Middle frontal gyrus (tissue), 1 donor: Measurements from ENCODE around the gene TMEM220.

ENCODE experiments used
- DNase-seq: peaks from one replicate; pipeline ENCODE4 v3.0.0-alpha.2; 2015; ENCODE audit warnings: low spot score; ENCODE audit errors: extremely low spot score

Gene TMEM220

DNA sequence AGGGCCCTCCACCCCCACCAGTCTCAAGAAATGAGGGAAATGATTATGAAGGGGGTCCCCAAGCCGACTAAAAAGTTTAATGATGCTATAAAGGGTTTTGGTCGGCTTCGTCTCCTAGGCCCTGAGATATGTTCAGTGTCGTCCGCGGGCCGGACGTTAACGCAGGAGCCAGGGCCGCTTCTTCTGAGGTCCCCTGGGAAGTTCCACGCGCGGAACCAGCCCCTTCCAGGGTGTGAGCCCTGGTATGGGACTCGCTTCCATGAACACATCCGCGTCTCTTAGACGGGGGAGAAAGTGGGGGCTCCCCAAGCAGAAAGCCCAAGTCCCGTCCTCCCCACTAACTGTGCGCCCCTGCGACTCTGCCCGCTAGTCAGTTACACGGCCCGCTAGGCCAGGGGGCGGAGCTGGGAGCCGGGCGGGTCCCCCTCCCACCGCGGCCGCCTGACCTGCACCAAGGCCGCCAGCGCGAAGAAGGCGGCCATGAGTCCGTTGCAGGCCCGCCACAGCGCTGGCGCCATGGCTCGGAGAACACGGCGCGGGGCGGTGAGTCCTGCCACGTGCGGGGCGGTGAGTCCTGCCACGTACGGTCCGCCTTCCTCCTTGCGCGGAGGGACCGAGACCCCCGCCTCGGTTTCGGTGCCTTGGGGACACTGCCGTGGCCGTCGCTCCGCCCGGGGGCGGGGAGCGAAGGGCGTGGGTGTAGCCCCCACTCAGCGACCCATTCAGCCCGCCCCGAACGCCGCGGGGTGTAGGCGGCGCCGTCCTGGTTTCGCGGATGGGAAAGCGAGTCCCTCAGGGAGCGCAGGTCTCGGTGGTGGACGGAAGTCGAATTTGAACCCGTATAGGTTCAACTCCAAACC, at the start of gene TMEM220:
Gene TMEM220, minus strand, starts transcription at position 690 of the 860 bp plus-strand sequence. Its CDS starts 172 bp downstream, at position 518.
- DNase-seq: no peak

DNA sequence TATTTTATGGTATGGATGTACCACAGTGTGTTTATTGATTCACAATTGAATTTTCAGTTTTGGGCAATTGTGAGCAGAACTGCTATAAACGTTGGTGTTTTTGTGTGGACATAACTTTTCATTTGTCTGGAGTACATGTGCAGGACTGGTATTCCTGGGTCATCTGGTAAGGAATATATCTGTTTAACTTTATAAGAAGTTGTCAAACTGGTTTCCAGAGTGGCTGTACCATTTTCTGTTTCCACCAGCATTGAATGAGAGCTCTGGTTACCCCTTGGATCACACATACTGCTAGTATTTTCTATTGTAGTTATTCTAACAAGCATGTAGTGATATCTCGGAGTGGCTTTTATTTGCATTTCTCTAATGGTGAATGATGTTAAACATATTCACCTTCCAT, 49.8 kb upstream of the TMEM220 start:
- no peak for DNase-seq

DNA sequence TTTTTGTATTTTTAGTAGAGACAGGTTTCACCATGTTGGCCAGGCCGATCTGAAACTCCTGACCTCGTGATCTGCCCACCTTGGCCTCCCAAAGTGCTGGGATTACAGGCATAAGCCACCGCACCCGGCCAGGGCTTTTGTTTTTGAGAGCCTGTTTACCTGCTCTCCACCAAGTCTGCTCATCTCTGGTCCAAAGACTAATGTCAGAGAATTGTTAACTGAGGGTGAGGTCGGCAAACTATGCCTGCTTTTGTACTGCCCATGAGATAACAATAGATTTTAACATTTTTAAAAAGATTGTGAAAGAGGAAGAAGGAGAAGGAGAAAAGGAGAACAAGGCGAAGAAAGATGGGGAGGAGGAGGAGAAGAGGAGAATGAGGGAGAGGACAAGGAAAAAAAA, 48.1 kb upstream of the TMEM220 start:
- DNase-seq: no peak

- DNase-seq: no peak
These were observed 47.4 kb upstream of the TMEM220 start for GRCh38 chr17:10777131-10777807.

DNA sequence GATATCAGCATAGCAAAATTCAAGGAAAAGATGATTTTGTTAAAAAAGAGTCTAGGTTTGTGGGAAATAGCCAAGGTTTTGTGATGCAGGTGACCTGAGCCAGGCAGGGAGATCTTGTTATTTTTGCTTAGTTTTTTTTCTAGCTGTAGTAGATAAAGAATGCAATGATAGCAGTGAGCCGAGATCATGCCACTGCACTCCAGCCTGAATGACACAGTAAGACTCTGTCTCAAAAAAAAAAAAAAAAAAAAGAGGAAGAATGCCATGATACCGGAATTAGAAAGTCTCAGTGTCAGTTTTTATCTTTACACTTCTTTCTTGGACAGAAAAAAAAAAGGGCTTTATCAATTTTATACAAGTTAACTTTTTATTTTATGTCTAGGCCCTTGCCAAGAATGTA, 46.6 kb upstream of the TMEM220 start:
- no peak for DNase-seq

DNA sequence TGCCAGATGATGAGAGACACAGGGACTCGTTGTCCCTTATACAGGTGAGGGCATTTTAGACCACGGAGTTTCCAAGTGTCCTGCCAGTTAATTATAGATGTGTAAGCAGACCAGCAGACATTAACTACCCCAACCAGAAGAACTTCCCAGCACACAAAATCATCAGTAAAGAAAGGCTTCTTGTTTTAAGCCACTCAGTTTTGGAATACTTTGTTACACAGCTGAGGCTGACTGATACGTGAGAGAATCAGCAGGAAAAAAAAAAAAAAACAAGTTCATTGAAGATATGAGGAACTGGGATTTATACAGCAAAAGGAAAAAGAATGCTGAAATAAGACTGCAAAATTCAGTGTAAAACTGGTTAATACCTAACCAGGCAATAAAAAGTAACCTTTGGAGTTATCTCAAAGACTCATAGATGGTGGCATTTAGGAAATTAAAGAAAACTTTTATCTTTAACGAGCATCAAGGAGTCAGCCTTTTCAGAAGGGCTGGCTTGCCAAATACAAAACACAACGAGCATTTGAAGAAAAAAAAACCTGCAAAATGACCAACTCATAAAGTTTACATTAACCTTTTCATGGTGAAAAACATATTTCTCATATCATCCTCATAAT, 46.0 kb upstream of the TMEM220 start:
- no peak for DNase-seq

- DNase-seq: no peak
These were observed 45.2 kb upstream of the TMEM220 start for GRCh38 chr17:10775058-10775457.

- DNase-seq: no peak
These were observed 43.6 kb upstream of the TMEM220 start for GRCh38 chr17:10773391-10773790.

DNA sequence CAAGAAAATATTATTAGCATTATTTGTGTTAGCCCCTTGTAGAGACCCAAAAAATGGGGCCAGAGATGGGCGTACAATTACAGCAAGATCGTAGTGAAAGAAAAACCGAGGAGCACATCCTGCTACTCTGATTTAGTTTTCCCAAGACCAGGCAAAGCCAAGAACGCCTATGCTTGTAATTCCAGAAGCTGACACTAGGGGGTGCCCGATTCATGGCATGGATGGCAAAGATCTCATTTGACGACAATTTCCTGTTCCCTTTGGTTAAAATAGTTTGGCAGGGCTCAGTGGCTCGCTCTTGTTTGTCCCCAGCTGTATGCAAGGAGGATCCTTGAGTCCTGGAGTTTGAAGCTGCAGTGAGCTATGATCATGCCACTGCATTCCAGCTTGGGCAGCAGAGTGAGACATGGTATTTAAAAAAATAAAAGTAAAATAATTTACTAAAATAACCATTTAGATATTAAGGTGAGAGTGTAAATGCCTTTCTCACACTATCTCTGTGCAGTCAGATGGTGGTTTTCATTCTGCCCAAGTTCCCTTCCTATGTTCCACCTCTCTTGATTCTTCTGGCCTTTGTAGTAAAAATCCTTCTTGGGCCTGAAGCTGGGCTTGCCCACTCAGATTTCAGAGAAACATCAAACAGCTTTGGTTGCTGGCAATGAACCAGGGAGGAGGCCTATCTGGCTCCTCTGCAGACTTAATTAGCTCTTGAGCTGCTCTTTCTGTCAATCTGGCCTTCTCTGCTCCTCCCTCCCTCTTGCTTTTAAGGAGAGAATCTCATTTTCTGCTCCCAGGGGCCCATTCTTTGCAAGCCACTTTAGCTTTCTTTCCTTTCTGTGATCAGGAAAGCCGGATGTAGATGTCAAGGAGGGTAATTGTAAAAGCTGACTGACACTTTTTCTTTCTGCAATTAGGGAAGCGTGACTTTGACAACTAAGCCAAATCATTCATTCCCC, 42.9 kb upstream of the TMEM220 start:
- no peak for DNase-seq

DNA sequence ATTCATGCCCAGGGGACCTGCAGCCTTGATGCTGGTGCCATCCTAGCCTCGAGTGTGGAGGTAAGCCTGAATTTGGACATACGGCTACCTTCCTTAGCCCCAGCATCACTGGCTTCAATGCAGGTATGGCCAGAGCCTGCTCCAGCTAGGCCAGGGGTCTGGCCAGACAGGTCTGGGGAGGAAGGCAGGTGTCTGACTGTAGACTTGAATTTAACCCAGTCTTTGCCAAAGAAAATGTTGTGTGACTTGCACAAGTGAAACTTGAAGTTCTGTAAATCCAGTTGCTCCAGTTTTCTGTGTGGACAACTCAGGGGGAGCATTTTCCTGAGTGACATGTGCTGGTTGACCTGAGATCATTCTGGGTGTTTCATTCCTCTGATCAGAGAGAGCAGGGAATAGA, 41.3 kb upstream of the TMEM220 start:
- no peak for DNase-seq

GRCh38 chr17:10769840-10770239, 40.0 kb upstream of the TMEM220 start:
- DNase-seq: no peak

DNA sequence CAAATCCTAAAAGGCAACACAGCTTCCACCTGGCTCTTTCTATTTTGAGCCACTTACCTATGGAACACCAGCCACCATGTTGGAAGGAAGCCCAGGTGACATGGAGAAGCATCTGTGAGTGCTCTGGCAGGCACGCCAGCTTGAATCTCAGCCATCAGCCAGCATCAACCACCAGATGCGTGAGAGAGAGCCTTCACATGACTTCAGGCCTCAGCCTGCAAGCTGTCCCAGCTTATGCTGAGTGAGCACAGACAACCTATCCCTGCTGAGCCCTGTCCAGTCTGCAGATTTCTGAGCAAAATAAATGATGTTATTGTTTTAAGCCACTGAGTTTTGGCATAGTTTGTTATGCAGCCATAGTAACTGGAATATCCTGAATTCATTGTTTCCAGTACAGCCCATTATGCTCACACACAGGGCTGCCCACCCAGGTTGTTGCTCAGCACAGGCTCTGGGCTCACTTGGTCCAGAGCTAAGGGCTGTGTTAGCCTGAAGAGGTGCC, 39.0 kb upstream of the TMEM220 start:
- no peak for DNase-seq

DNA sequence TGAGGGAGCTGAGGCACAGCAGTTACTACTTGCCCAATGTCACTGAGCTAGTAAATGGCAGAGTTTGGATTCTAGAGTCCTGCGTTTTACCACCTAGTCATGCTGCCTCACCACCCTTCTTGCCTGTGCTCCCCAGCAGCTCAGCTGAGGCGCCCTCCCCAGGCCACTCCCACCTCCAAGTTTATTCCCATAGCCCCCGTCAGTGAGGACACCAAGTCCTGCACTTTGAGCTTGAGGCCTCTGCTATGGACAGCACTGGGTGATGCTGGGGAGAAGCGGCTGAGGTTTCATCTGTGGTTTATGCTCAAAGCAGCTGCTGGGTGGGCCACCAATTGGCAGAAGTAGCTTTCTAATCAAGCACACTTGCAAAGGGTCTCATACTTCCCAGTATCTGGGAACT, 37.4 kb upstream of the TMEM220 start:
- DNase-seq: no peak

- no peak for DNase-seq
These were observed 32.2 kb upstream of the TMEM220 start for GRCh38 chr17:10762037-10762436.

- no peak for DNase-seq
These were observed 31.5 kb upstream of the TMEM220 start for GRCh38 chr17:10761281-10761680.

DNA sequence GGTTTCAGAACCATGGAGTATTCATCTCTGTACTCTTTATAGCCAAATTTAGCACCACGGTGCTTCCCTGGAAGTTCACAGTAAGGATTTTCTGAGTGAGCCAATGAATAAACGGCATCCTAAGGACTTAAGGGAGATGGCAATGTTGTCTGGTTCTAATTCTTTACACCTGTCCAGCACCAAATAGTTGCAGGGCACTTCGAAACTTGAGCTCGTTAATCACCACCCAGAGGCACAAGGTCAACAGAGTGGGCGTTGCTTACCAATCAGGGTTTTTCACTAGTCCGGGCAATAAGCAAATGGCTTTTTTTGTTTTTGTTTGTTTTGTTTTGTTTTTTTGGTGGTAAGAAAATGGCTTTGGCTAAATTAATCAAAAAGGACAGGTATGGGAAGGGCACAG, 28.2 kb upstream of the TMEM220 start:
- DNase-seq: no peak

- DNase-seq: no peak
These were observed 27.8 kb upstream of the TMEM220 start for GRCh38 chr17:10757647-10758046.

DNA sequence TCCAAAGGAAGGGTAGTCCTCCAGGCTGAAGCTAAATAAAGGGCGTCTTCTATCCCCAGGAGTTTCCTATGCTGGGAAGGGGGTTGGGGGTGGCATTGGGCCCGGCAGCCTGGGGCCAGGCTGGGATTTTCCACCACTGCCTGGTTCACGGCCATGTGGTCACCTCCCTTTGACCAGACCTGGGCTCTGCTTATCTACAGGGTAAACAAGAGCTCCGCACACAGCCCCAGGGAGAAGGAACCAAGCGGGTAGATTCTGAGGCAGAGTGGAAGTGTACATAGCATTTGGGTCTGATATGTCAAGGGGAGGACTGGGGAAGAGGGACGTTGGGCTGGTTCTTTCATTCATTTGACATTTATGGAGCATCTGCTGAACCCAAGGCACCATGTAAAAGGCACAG, 27.2 kb upstream of the TMEM220 start:
- no peak for DNase-seq

DNA sequence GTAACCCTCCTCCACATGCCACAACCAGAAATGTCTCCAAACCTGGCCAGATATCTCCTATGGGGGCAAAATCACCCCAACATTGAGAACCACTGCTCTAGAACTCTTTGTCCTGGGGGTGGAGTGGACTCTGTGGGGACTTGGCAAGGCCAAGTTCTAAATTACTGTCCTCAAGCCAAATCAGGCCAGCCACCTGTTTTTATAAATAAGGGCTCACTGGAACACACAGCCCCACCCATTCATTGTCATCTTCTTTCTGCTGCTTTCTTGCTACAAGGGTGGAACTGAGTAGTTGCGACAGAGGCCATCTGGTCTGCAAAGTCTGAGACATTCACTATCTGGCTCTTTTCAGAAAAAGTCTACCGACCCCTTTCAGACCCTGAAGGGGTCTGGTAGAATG, 26.8 kb upstream of the TMEM220 start:
- no peak for DNase-seq

DNA sequence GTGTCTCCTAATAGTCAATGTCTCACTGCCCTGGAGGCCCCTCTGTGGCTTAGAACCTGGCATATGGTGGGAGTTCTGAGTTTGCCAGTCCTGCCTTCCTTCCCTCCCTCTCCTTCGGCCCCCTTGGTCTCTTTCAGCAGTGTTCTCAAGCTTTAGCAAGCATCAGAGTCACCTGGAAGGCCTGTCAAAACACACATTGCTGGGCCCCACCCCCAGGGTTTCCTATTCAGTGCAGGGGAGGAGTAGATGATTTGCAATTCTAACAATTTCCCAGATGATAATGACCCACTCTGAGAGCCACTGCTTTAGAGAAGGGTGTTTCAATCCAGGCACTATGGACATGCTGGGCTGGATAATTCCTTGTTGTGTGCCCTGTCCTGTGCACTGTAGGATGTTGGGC, 26.4 kb upstream of the TMEM220 start:
- no peak for DNase-seq

DNA sequence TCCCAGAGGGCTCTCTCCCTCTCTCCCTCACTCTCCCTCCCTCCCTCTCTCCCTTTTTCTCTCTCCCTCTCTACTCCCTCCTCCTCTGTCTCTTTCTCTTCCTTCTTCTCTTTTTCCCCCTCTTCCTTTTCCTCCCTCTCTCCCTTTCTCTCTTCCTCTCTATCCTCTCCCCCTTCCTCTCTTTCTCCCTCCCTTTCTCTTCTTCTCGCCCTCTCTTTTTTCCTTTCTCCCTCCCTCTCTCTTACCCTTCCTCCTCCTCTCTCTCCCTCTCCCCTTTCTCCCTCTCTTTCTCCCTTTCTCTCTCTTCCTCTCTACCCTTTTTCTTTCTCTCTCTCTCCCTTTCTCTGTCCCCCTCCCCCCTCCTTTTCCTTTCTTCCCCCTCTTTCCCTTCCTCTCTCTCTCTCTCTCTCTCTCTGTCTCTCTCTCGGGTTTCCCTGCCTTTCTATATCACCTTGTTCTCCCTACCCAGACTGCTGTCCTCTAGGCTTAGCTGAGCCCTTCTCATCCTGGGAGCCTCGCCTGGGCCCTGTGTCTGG, 25.8 kb upstream of the TMEM220 start:
- no peak for DNase-seq
